H9 (cell line): ENCODE data around the gene ITPA. TPM values are rescaled to one million over a fixed set of nuclear protein-coding genes. Genes with fewer than 3 reads are reported as not detected.

Experiments
- DNase-seq: peaks from one replicate; pipeline ENCODE4 v3.0.0-alpha.2; 2017
- H2AFZ ChIP-seq: one replicate; pipeline ENCODE4 v1.6.1; 2013; ENCODE audit warnings: mild to moderate bottlenecking, low read length, control low read depth, moderate library complexity
- H2AK5ac ChIP-seq: 2 replicates; pipeline ENCODE4 v1.6.1; 2013; ENCODE audit warnings: low read length, control low read depth, mixed read lengths; ENCODE audit not compliant: insufficient read length
- H2BK120ac ChIP-seq: one replicate; pipeline ENCODE4 v1.6.1; 2013; ENCODE audit warnings: low read depth, mild to moderate bottlenecking, low read length, control low read depth, inconsistent platforms; ENCODE audit not compliant: poor library complexity, severe bottlenecking
- H2BK12ac ChIP-seq: 2 replicates; pipeline ENCODE4 v1.6.1; 2013; ENCODE audit warnings: low read length, control low read depth, mixed read lengths, low read depth; ENCODE audit not compliant: insufficient read length
- H2BK15ac ChIP-seq: 2 replicates; pipeline ENCODE4 v1.6.1; 2013; ENCODE audit warnings: low read depth, low read length, control low read depth
- H2BK20ac ChIP-seq: one replicate; pipeline ENCODE4 v1.6.1; 2013; ENCODE audit warnings: low read depth, mild to moderate bottlenecking, low read length, control low read depth, inconsistent platforms; ENCODE audit not compliant: poor library complexity, severe bottlenecking
- H2BK5ac ChIP-seq: 2 replicates; pipeline ENCODE4 v1.6.1; 2013; ENCODE audit warnings: low read length, control low read depth, mixed read lengths; ENCODE audit not compliant: insufficient read length
- H3K14ac ChIP-seq: 2 replicates; pipeline ENCODE4 v1.6.1; 2013; ENCODE audit warnings: low read length, control low read depth; ENCODE audit not compliant: insufficient read depth
- H3K18ac ChIP-seq: 2 replicates; pipeline ENCODE4 v1.6.1; 2013; ENCODE audit warnings: low read depth, mild to moderate bottlenecking, mixed read lengths, low read length, control low read depth; ENCODE audit not compliant: insufficient read length
- H3K23ac ChIP-seq: 2 replicates; pipeline ENCODE4 v1.6.1; 2013; ENCODE audit warnings: low read length, control low read depth, mixed read lengths, low read depth; ENCODE audit not compliant: insufficient read length
- H3K23me2 ChIP-seq: 2 replicates; pipeline ENCODE4 v1.6.1; 2013; ENCODE audit warnings: low read depth, mild to moderate bottlenecking, mixed read lengths, low read length, control low read depth; ENCODE audit not compliant: insufficient read length, poor library complexity, severe bottlenecking
- H3K27ac ChIP-seq: 2 replicates; pipeline ENCODE4 v1.5.1; 2013; ENCODE audit warnings: low read length, control low read depth, mixed read lengths, low read depth; ENCODE audit not compliant: insufficient read length
- H3K27me3 ChIP-seq: 2 replicates; pipeline ENCODE4 v1.6.1; 2013; ENCODE audit warnings: low read length, control low read depth, inconsistent platforms; ENCODE audit not compliant: insufficient read depth
- H3K4ac ChIP-seq: 2 replicates; pipeline ENCODE4 v1.6.1; 2013; ENCODE audit warnings: low read depth, mild to moderate bottlenecking, control low read depth, inconsistent platforms, low read length, moderate library complexity
- H3K4me1 ChIP-seq: 2 replicates; pipeline ENCODE4 v1.6.1; 2013; ENCODE audit warnings: low read length, control low read depth, inconsistent platforms; ENCODE audit not compliant: insufficient read depth
- H3K4me2 ChIP-seq: 2 replicates; pipeline ENCODE4 v1.6.1; 2013; ENCODE audit warnings: low read length, control low read depth, mixed read lengths; ENCODE audit not compliant: insufficient read length, insufficient read depth
- H3K56ac ChIP-seq: 2 replicates; pipeline ENCODE4 v1.6.1; 2013; ENCODE audit warnings: low read depth, mild to moderate bottlenecking, mixed read lengths, low read length, control low read depth; ENCODE audit not compliant: insufficient read length
- H3K79me1 ChIP-seq: 2 replicates; pipeline ENCODE4 v1.6.1; 2013; ENCODE audit warnings: low read depth, mild to moderate bottlenecking, moderate library complexity, low read length, control low read depth, inconsistent platforms; ENCODE audit not compliant: insufficient read depth, poor library complexity, severe bottlenecking
- H3K79me2 ChIP-seq: 2 replicates; pipeline ENCODE4 v1.6.1; 2013; ENCODE audit warnings: low read length, control low read depth, inconsistent platforms; ENCODE audit not compliant: insufficient read depth
- H3K9ac ChIP-seq: 2 replicates; pipeline ENCODE4 v1.6.1; 2013; ENCODE audit warnings: low read length, control low read depth, mixed read lengths; ENCODE audit not compliant: insufficient read length; ENCODE audit errors: extremely low read depth
- H3K9me3 ChIP-seq: one replicate; pipeline ENCODE4 v1.6.1; 2013; ENCODE audit warnings: low read depth, low read length, inconsistent platforms; ENCODE audit not compliant: control insufficient read depth
- H3T11ph ChIP-seq: one replicate; pipeline ENCODE4 v1.6.1; 2013; ENCODE audit warnings: mild to moderate bottlenecking, low read length, control low read depth, inconsistent platforms
- H4K20me1 ChIP-seq: one replicate; pipeline ENCODE4 v1.6.1; 2013; ENCODE audit not compliant: control insufficient read depth, insufficient read length, insufficient read depth
- H4K5ac ChIP-seq: 2 replicates; pipeline ENCODE4 v1.6.1; 2013; ENCODE audit warnings: low read depth, mild to moderate bottlenecking, mixed read lengths, low read length, control low read depth; ENCODE audit not compliant: insufficient read length
- H4K8ac ChIP-seq: replicated peaks from 2 replicates; pipeline ENCODE4 v1.6.1; 2013; ENCODE audit warnings: low read length, control low read depth, mixed read lengths, low read depth; ENCODE audit not compliant: insufficient read length
- H4K91ac ChIP-seq: 2 replicates; pipeline ENCODE4 v1.6.1; 2013; ENCODE audit warnings: low read depth, mild to moderate bottlenecking, moderate library complexity, mixed read lengths, low read length, control low read depth; ENCODE audit not compliant: insufficient read length
- H3K27ac Mint-ChIP-seq, 3 experiments: 2 replicates in 2 of 3; 3 replicates in 1 of 3; pipeline ENCODE4 v1.8.0; 2020 to 2021; ENCODE audit warnings: mixed read lengths in 3 of 3, mild to moderate bottlenecking in 1 of 3, moderate library complexity in 1 of 3
- H3K27me3 Mint-ChIP-seq: 2 replicates; pipeline ENCODE4 v1.8.0; 2021; ENCODE audit warnings: low read depth, mild to moderate bottlenecking, moderate library complexity, mixed read lengths
- H3K36me3 Mint-ChIP-seq, 3 experiments: 2 replicates in 2 of 3; 3 replicates in 1 of 3; pipeline ENCODE4 v1.8.0; 2020 to 2021; ENCODE audit warnings: low read depth in 3 of 3, mixed read lengths in 3 of 3; ENCODE audit not compliant: insufficient read depth in 1 of 3
- H3K4me1 Mint-ChIP-seq, 2 experiments: 2 replicates each; pipeline ENCODE4 v1.8.0; 2020; ENCODE audit warnings: mixed read lengths in 2 of 2
- H3K4me3 Mint-ChIP-seq, 2 experiments: 2 replicates in 1 of 2; 3 replicates in 1 of 2; pipeline ENCODE4 v1.8.0; 2020 to 2021; ENCODE audit warnings: mild to moderate bottlenecking in 2 of 2, mixed read lengths in 2 of 2, moderate library complexity in 1 of 2
- H3K9me3 Mint-ChIP-seq, 2 experiments: 2 replicates in 1 of 2; 3 replicates in 1 of 2; pipeline ENCODE4 v1.8.0; 2020; ENCODE audit warnings: mild to moderate bottlenecking in 2 of 2, mixed read lengths in 2 of 2, moderate library complexity in 1 of 2
- CTCF ChIP-seq: fragments of 200-600 bp; sonication (generic); conservative IDR thresholded peaks from 3 replicates; pipeline ENCODE4 v1.8.0; 2021; ENCODE audit warnings: antibody characterized with exemption, mild to moderate bottlenecking
- WGBS: extraction: QIAGEN DNeasy Blood & Tissue Kit; methylation state at CpG from one replicate; pipeline ENCODE4 v1.1.7; 2013; ENCODE audit warnings: missing lambda C conversion rate, low lambda C conversion rate, mixed read lengths; ENCODE audit not compliant: insufficient read length; ENCODE audit errors: extremely low coverage; 5-methylcytosine and 5-hydroxymethylcytosine counted together
- total RNA-seq: library from RNA; stranded (reverse); gene quantifications from 2 replicates; pipeline ENCODE4 v1.2.1, GENCODE V29; 2021

ITPA gene
- total RNA-seq, 1 experiment from 2014 or later = 74.5 TPM

GRCh38 chr20:3226093-3226492 lies 16.8 kb downstream of the ITPA start:
- Histone ChIP-seq H3K9ac (no peak overlapping the region), H4K5ac (no peak overlapping the region), H3K79me1 (no peaks in the 10 kb centered on the region), H2BK5ac (no peak overlapping the region), H3K56ac (no peak overlapping the region), H4K91ac (no peak overlapping the region), H3T11ph (no peak overlapping the region), H3K4me2 (no peak overlapping the region), H3K4me1 (no peaks in the 10 kb centered on the region), H2BK15ac (no peak overlapping the region), H4K20me1 (no peaks in the 10 kb centered on the region), H3K9me3 (no peaks in the 10 kb centered on the region), H3K4ac (no peak overlapping the region), H2BK120ac (no peak overlapping the region), H3K79me2 (no peaks in the 10 kb centered on the region), H3K23ac (no peak overlapping the region), H2AK5ac (no peak overlapping the region), H3K27ac (no peak overlapping the region), H3K18ac (no peak overlapping the region), H2BK12ac (no peak overlapping the region), H2AFZ (no peak overlapping the region), H3K23me2 (no peaks in the 10 kb centered on the region), H3K27me3 (no peaks in the 10 kb centered on the region), H2BK20ac (no peak overlapping the region), H4K8ac (no peak overlapping the region), H3K14ac (no peak overlapping the region)
- H3K4me1 Mint-ChIP-seq = no peaks in the 10 kb centered on the region
- H3K27ac Mint-ChIP-seq = peak overlapping the region in 2 of 3 experiments; percentile 27 to 39; a peak in 1 of 7 replicates
- H3K36me3 Mint-ChIP-seq = peaks cover 11 to 44% (median 13%) of the 10 kb centered on the region in 3 experiments; a peak in 6 of 7 replicates
- no peaks in the 10 kb centered on the region for H3K9me3 Mint-ChIP-seq
- no CpG with 5 or more reads among the region's 10 CpGs for WGBS
- DNase-seq = no peak
- no peaks in the 10 kb centered on the region for H3K27me3 Mint-ChIP-seq
- TF ChIP-seq CTCF = no peak
- H3K4me3 Mint-ChIP-seq = no peak overlapping the region
